Limb (tissue), 2 donors: ENCODE measurements around the gene KRTAP5-11.
"Not testable (repeated sequence)": the region's sequence is repeated elsewhere in the genome, so short reads cannot be mapped to it uniquely, and the experiment has no call there.

ENCODE experiments used
- DNase-seq, 2 donors: peaks; one replicate each; pipeline ENCODE4 v3.0.0-alpha.2; 2016; ENCODE audit errors: extremely low spot score in 2 of 2

Gene KRTAP5-11

GRCh38 chr11:71581826-71582225 is 849 bp downstream of the KRTAP5-11 start:
- DNase-seq: no peak

- peak; percentile 15 to 44 for DNase-seq
Observed at GRCh38 chr11:71580057-71581003, 2.3 kb downstream of the KRTAP5-11 start.

- DNase-seq: peak in 1 of 2 donors; percentile 15
Observed at GRCh38 chr11:71579513-71579912, 3.2 kb downstream of the KRTAP5-11 start.

- DNase-seq: no peak
Observed at GRCh38 chr11:71577469-71578004, 5.1 kb downstream of the KRTAP5-11 start.

GRCh38 chr11:71576688-71577465 is 5.8 kb downstream of the KRTAP5-11 start:
- DNase-seq: not testable (repeated sequence)

- no peak for DNase-seq
Observed at GRCh38 chr11:71575723-71576424, 6.8 kb downstream of the KRTAP5-11 start.

- no peak for DNase-seq
Observed at GRCh38 chr11:71574418-71574817, 8.3 kb downstream of the KRTAP5-11 start.

GRCh38 chr11:71572811-71573210 is 9.9 kb downstream of the KRTAP5-11 start:
- DNase-seq: no peak

- not testable (repeated sequence) for DNase-seq
Observed at GRCh38 chr11:71571101-71571850, 11.4 kb downstream of the KRTAP5-11 start.

- DNase-seq: peak; percentile 43 to 53
Observed at GRCh38 chr11:71568704-71569349, 13.8 kb downstream of the KRTAP5-11 start.

GRCh38 chr11:71567633-71568032 is 15.0 kb downstream of the KRTAP5-11 start:
- not testable (repeated sequence) for DNase-seq

GRCh38 chr11:71566626-71567599 is 15.8 kb downstream of the KRTAP5-11 start:
- not testable (repeated sequence) for DNase-seq

- DNase-seq: no peak
Observed at GRCh38 chr11:71566081-71566620, 16.5 kb downstream of the KRTAP5-11 start.

GRCh38 chr11:71565263-71565662 is 17.4 kb downstream of the KRTAP5-11 start, which contains the start of gene KRTAP5-10:
TSS of gene KRTAP5-10 (plus strand) at chr11:71565563. CDS start at chr11:71565588, 25 bp downstream.
- no peak for DNase-seq

GRCh38 chr11:71564430-71564829 is 18.2 kb downstream of the KRTAP5-11 start:
- DNase-seq: no peak

- DNase-seq: no peak
Observed at GRCh38 chr11:71563406-71563805, 19.3 kb downstream of the KRTAP5-11 start.

- DNase-seq: no peak
Observed at GRCh38 chr11:71562120-71562519, 20.6 kb downstream of the KRTAP5-11 start.

GRCh38 chr11:71558996-71559395 is 23.7 kb downstream of the KRTAP5-11 start:
- DNase-seq: no peak
